Dermis blood vessel endothelial cell (primary cell): ENCODE data around the gene ZNF69. TPM values are rescaled to one million over a fixed set of nuclear protein-coding genes. Genes with fewer than 3 reads are reported as not detected.
"Not testable (repeated sequence)": the region's sequence is repeated elsewhere in the genome, so short reads cannot be mapped to it uniquely, and the experiment has no call there.

ENCODE experiments used
- DNase-seq: peaks from one replicate; pipeline ENCODE4 v3.0.0; 2010
- total RNA-seq: library from RNA; depleted of rRNA; stranded (reverse); fragments of >200 nt; gene quantifications from 2 replicates; pipeline ENCODE4 v1.2.3, GENCODE V29; 2014

The ZNF69 gene
- 13.0 and 15.8 TPM in 2 replicates for total RNA-seq

GRCh38 chr19:11887611-11888531, at the start of gene ZNF69:
ZNF69 (plus strand) TSS chr19:11887782; CDS start chr19:11887924, 142 bp downstream.
- DNase-seq = peak; percentile 54

- no peak for DNase-seq
These were observed 43.9 kb upstream of the ZNF69 start for GRCh38 chr19:11843722-11844121.

- DNase-seq = not testable (repeated sequence)
These were observed 40.0 kb upstream of the ZNF69 start for GRCh38 chr19:11847615-11848014.

- DNase-seq = no peak
These were observed 39.4 kb upstream of the ZNF69 start for GRCh38 chr19:11848200-11848593.

GRCh38 chr19:11848594-11849469, 38.8 kb upstream of the ZNF69 start, which contains the start of gene ZNF439:
ZNF439 (plus strand) TSS chr19:11848726; CDS start chr19:11848868, 142 bp downstream.
- DNase-seq = peak; percentile 30

GRCh38 chr19:11850289-11850688, 37.3 kb upstream of the ZNF69 start:
- DNase-seq = not testable (repeated sequence)

- DNase-seq = no peak
These were observed 34.2 kb upstream of the ZNF69 start for GRCh38 chr19:11853358-11853757.

GRCh38 chr19:11856596-11857250, 30.9 kb upstream of the ZNF69 start:
- DNase-seq = no peak

- no peak for DNase-seq
These were observed 26.9 kb upstream of the ZNF69 start for GRCh38 chr19:11860721-11861120.

GRCh38 chr19:11861301-11861700, 26.3 kb upstream of the ZNF69 start:
- DNase-seq = no peak

GRCh38 chr19:11867766-11868165, 19.8 kb upstream of the ZNF69 start:
- DNase-seq = not testable (repeated sequence)

GRCh38 chr19:11868188-11868587, 19.4 kb upstream of the ZNF69 start:
- no peak for DNase-seq

GRCh38 chr19:11872624-11873023, 15.0 kb upstream of the ZNF69 start:
- no peak for DNase-seq

- no peak for DNase-seq
These were observed 13.8 kb upstream of the ZNF69 start for GRCh38 chr19:11873762-11874161.

GRCh38 chr19:11879687-11880266, 7.8 kb upstream of the ZNF69 start:
- DNase-seq = peak; percentile 9

- DNase-seq = no peak
These were observed 7.0 kb upstream of the ZNF69 start for GRCh38 chr19:11880598-11880997.

- DNase-seq = peak; percentile 72
These were observed 6.3 kb upstream of the ZNF69 start for GRCh38 chr19:11881151-11881800.

- no peak for DNase-seq
These were observed 5.0 kb upstream of the ZNF69 start for GRCh38 chr19:11882606-11883005.

- no peak for DNase-seq
These were observed 360 bp upstream of the ZNF69 start for GRCh38 chr19:11887234-11887610.

- not testable (repeated sequence) for DNase-seq
These were observed 2.3 kb downstream of the ZNF69 start for GRCh38 chr19:11889901-11890300.

GRCh38 chr19:11890634-11891033, 3.1 kb downstream of the ZNF69 start:
- no peak for DNase-seq

GRCh38 chr19:11894851-11895250, 7.3 kb downstream of the ZNF69 start:
- no peak for DNase-seq
